Fibroblast of gingiva (primary cell): ENCODE data around the gene HOXA7.

Source experiments
- DNase-seq: peaks from one replicate; pipeline ENCODE4 v3.0.0-alpha.2; 2011; ENCODE audit warnings: low read depth

Gene HOXA7

GRCh38 chr7:27147199-27148030 is 9.1 kb downstream of the HOXA7 start, which contains the start of gene HOXA6:
Gene HOXA6 (minus strand): TSS chr7:27147774. CDS start chr7:27147749, 25 bp downstream.
- DNase-seq: no peak

- no peak for DNase-seq
Observed at GRCh38 chr7:27146491-27147198, 9.8 kb downstream of the HOXA7 start.

GRCh38 chr7:27145914-27146412 is 10.5 kb downstream of the HOXA7 start:
- no peak for DNase-seq

- no peak for DNase-seq
Observed at GRCh38 chr7:27145165-27145913, 11.1 kb downstream of the HOXA7 start.

GRCh38 chr7:27144781-27145164 is 11.7 kb downstream of the HOXA7 start:
- no peak for DNase-seq

GRCh38 chr7:27143950-27144780 is 12.3 kb downstream of the HOXA7 start:
- no peak for DNase-seq

GRCh38 chr7:27143023-27143949 is 13.2 kb downstream of the HOXA7 start, which contains the start of gene HOXA5:
Gene HOXA5 (minus strand): TSS chr7:27143681. CDS start chr7:27143607, 74 bp downstream.
- DNase-seq: no peak

GRCh38 chr7:27142580-27143022 is 13.9 kb downstream of the HOXA7 start:
- no peak for DNase-seq

GRCh38 chr7:27141923-27142579 is 14.4 kb downstream of the HOXA7 start:
- no peak for DNase-seq

GRCh38 chr7:27141137-27141922 is 15.1 kb downstream of the HOXA7 start:
- DNase-seq: no peak

GRCh38 chr7:27140126-27140857 is 16.2 kb downstream of the HOXA7 start:
- DNase-seq: no peak

GRCh38 chr7:27139334-27140125 is 16.9 kb downstream of the HOXA7 start:
- no peak for DNase-seq

GRCh38 chr7:27138985-27139333 is 17.5 kb downstream of the HOXA7 start:
- DNase-seq: no peak

GRCh38 chr7:27138472-27138871 is 18.0 kb downstream of the HOXA7 start:
- DNase-seq: no peak

- DNase-seq: no peak
Observed at GRCh38 chr7:27137640-27138315, 18.7 kb downstream of the HOXA7 start.

- DNase-seq: peak; percentile 25
Observed at GRCh38 chr7:27134392-27134791, 22.1 kb downstream of the HOXA7 start.
